Bronchial epithelial cell (primary cell): ENCODE measurements around the gene TGFBI. TPM values are rescaled to one million over a fixed set of nuclear protein-coding genes. Genes with fewer than 3 reads are reported as not detected.

ENCODE experiments used
- DNase-seq: peaks from one replicate; pipeline ENCODE4 v3.0.0-alpha.2; 2010; ENCODE audit warnings: low read depth
- FAIRE-seq: peaks from 2 replicates; lab custom pipeline; 2011; peaks lifted over from hg19 to GRCh38; lab: Jason Lieb, UNC
- H3K27me3 ChIP-seq: 2 replicates; pipeline ENCODE4 v1.5.1; 2011; ENCODE audit warnings: low read length; ENCODE audit not compliant: control insufficient read depth, insufficient read depth
- H3K36me3 ChIP-seq: 2 replicates; pipeline ENCODE4 v1.5.1; 2011; ENCODE audit warnings: low read length; ENCODE audit not compliant: control insufficient read depth, insufficient read depth
- H3K4me3 ChIP-seq: 2 replicates; pipeline ENCODE4 v1.5.1; 2011; ENCODE audit warnings: mild to moderate bottlenecking, low read depth, low read length, control low read depth
- CTCF ChIP-seq: IDR thresholded peaks from 2 replicates; pipeline ENCODE4 v1.5.1; 2011; ENCODE audit warnings: mild to moderate bottlenecking, moderate library complexity, low read length, control low read depth, inconsistent platforms; ENCODE audit not compliant: insufficient read depth, severe bottlenecking
- total RNA-seq: library from RNA; depleted of rRNA; stranded (reverse); fragments of >200 nt; gene quantifications from 2 replicates; pipeline ENCODE4 v1.2.1, GENCODE V29; 2014

The TGFBI gene
- total RNA-seq, 1 donor from 2014 or later, result 218 TPM

GRCh38 chr5:136080113-136080482 lies 51.3 kb downstream of the TGFBI start:
- H3K27me3 ChIP-seq, result no peaks in the 10 kb centered on the region
- no peak for FAIRE-seq
- TF ChIP-seq CTCF, result no peak
- H3K4me3 ChIP-seq, result peak overlapping the region; percentile 31
- no peaks in the 10 kb centered on the region for H3K36me3 ChIP-seq
- DNase-seq, result no peak

- peak; percentile 62 for DNase-seq
- TF ChIP-seq CTCF, result no peak
- FAIRE-seq, result no peak
- no peaks in the 10 kb centered on the region for H3K36me3 ChIP-seq
- H3K27me3 ChIP-seq, result no peaks in the 10 kb centered on the region
- peak overlapping the region; percentile 35 for H3K4me3 ChIP-seq
These were observed 51.9 kb downstream of the TGFBI start for GRCh38 chr5:136080483-136081216.

GRCh38 chr5:136081217-136081591 lies 52.4 kb downstream of the TGFBI start:
- H3K27me3 ChIP-seq, result no peaks in the 10 kb centered on the region
- FAIRE-seq (no peak), DNase-seq (no peak)
- no peak overlapping the region for H3K4me3 ChIP-seq
- TF ChIP-seq CTCF, result no peak
- no peaks in the 10 kb centered on the region for H3K36me3 ChIP-seq

- Histone ChIP-seq H3K36me3 (no peaks in the 10 kb centered on the region), H3K4me3 (no peak overlapping the region), H3K27me3 (no peaks in the 10 kb centered on the region)
- peak; percentile 88 for TF ChIP-seq CTCF
- DNase-seq, result peak; percentile 65
- no peak for FAIRE-seq
These were observed 53.8 kb downstream of the TGFBI start for GRCh38 chr5:136082390-136083193.

- Histone ChIP-seq H3K27me3 (no peaks in the 10 kb centered on the region), H3K36me3 (no peaks in the 10 kb centered on the region), H3K4me3 (no peak overlapping the region)
- DNase-seq (no peak), FAIRE-seq (no peak)
- TF ChIP-seq CTCF, result no peak
These were observed 55.9 kb downstream of the TGFBI start for GRCh38 chr5:136084698-136085097.
